GM19372 (cell line): Measurements from ENCODE around the gene GLT1D1.
A peak's percentile ranks its signal among the peaks of the same experiment; 100 is the strongest.

ENCODE experiments used
- ATAC-seq: cut with Tn5 transposase; IDR thresholded peaks from one replicate; pipeline ENCODE4 v1.9.1; 2021; ENCODE audit warnings: mild to moderate bottlenecking, low read depth, moderate library complexity; ENCODE audit not compliant: unreplicated experiment

GLT1D1 gene

DNA sequence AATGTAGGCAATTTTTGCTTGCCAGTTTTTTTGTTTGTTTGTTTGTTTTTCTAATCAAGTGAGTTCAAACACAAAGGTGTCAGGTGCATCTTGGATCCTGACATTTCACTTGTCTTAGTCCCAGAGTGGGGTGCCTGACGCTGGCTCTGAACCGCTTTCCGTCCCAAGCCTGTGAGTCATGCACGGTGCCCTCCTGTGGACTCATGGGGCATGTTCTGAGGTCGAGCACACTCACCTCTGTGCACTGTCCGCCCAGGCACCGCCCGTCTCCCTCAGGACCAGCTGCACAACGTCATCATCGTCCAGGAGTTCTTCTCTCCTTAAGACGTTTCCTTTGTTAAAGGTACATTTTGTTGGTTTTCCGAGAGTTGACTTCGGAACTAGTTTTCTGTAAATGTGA is 98.2 kb downstream of the GLT1D1 start:
- ATAC-seq, result no peak

DNA sequence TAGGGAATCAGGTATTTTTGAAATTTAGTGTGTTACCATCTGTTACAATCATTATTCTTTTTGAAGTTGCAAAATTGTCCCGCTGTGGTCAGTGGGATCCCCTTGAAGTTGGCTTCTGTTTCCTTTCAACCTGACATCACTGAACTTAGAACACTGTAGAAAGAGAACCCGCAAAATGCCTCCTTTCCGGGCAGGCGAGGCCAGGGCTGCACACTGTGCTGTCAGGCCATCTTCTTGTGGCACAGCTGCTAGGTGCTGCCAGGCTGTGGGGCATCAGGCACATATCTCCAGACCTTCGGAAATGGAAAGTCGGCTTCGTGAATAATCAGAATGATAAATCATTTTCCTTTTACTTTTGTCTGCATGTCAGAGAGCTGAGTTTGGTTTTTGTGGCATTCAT is 103.5 kb downstream of the GLT1D1 start:
- ATAC-seq, result no peak

DNA sequence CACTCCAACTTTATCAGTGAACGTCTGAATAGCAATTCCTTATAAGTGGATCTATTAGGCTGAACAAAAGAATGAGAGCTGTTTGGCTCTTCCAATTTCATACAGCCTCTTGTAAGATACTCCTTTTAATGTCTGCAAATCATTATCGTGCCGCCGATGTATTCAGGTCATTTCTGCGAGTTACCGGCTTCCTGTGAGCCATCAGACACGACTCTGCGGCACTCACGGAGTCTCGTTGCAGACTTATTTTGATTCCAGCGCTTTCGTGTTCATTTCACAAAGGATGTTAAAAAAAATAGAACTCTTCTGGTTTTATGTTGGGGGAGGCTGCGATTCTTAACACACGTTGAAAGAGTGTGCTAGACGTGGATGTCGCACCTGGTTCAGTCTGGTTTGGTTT is 106.6 kb downstream of the GLT1D1 start:
- ATAC-seq, result no peak

DNA sequence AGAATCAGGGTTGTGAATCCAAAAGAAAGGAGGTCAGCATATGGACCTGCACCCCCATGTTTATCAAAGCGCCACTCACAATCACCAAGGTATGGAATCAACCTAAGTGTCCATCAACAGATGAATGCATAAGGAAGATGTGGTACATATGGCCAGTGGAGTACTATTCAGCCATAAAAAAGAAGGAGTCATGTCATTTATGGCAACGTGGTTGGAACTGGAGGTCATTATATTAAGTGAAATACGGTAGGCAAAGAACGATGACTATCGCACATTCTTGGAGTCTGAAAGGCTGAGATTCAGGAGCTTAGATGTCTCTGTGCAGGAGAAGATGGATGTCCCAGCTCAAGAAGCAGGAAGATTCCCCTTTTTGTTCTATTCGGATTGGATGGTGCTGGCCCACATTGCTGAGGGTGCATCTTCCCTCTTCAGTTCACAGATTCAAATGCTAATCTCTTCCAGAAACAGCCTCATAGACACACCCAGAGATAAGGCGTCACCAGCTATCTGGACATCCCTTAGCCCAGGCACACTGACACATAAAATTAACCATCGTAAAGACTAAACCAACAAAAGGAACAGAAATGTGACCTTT is 108.1 kb downstream of the GLT1D1 start:
- ATAC-seq, result no peak

DNA sequence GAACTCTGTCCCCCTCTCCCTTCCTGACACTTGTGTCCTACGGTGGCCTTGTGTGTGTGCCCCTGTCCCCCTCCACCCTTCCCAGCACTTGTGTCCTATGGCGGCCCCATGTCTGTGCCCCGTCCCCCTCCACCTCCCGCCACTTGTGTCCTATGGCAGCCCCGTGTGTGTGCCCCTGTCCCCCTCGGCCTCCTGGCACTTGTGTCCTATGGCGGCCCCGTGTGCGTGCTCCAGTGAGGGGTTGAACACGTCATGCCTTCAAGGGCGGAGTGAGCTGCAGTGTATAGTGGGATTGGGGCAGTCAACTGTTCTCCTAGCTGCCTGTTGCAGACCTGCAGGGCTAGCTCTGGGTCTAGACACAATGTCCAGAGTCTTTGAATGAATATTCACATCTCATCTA is 108.7 kb downstream of the GLT1D1 start:
- ATAC-seq, result no peak

DNA sequence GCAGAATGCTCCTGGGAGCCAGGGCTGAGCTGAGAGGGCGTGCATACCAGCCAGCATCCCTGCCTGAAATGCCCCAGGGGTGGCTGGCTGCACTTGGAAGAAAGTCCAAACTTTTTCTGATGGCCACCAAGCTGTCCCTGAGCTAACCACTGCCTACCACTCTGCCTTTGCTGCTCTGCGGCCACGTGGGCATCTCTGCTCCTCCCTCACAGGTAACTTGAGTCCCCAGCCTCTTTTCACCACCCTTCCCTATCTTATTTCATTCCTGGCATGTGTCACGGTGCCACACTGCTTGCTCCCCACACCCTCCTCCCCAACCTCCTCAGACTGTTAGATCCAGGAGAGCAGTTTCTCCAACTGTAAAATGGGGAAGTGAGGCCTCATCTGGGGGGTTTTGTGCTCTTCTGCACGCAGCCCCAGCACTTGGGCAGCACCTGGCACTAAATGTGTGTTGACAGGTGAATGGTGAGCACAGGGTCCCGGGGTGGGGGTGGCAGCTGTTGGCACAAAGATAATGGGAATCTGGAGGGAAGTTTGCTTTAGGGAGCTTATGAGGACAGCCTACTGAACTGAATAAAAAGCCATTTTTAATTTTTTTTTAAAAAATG is 113.0 kb downstream of the GLT1D1 start:
- no peak for ATAC-seq

DNA sequence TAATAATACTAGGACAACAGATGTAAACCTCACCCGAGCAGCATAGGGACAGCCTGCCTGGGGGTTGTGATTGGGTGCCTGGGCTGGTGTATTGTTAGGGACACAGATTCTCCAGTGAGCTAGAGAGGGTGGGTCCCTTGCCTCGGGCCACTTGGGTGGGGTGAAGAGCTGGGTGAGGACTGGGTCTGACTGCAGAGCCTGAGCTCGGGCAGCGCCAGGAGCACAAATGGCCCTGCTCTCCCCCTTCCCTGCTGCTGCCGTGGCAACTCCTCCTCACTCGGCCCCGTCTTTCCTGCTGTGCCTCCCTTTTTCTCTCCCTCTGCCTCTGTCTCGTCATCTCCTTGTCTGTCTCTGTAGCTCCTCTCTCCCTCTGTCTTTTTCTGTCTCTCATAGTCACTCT is 115.4 kb downstream of the GLT1D1 start:
- ATAC-seq, result no peak

DNA sequence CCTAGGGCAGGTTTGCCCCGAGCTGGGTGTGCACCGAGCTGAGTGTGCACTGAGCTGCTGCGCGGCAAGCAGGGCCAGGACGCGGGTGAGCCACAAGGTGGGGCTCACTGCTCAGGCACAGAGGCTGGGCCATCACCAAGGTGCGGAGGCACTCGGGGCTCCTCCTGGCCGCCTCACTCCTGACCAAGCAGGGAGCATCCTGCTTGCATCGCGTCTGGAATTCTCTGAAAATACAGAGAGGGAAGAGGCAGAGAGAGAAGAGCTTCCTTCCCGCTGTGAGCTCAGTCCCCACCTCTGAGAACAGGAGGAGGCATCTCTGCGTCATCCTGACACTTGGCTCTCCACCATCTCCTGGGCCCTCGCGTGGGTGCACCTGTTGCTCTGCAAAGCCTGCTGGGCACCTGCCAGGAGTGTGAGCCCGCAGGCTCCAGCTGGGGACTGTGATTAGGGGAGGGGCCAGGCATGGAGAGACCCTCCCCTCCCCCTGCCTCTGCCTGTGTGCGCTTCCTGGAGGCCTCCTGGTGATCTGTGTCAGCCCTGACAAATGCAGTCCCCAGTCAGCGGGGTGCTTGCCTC is 116.3 kb downstream of the GLT1D1 start:
- peak; percentile 90 for ATAC-seq

DNA sequence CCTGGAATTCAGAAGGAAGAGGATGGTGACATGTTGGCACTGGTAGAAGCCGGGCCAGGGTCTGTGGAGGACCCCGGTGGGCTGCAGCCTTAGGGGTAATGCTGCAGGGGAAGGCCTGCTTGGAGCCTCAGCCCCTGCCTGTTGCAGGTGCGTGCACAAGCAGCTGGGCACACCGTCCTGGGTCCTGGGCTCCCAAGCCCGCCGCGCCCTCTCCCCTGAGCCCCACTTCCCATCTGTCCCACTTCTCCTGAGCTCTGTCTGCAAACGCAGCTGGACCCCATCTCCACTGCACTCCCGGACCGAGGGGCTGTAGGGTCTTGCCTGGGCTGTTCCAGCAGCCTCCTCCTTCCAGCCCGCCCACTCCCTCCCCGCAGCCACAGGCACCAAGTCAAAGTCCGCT is 116.8 kb downstream of the GLT1D1 start:
- no peak for ATAC-seq

DNA sequence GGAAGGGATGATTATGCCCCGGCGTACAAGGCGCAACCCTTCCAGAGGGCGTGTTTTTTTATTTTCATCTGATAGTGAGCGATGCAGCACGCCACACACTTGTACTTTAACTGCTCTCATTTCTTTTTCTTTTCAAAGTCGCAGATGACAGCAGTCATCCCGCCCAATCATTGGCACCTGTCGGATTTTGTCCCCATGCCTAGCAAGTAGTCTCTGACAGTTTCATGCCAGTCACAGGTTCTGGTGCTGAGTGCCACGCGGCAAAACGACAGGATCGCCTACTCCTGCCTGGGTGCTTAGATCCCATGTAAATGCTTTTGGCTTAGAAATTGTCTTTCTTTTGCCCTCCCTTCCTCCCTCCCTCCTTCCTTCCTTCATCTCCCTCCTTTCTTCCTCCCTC is 117.7 kb downstream of the GLT1D1 start:
- no peak for ATAC-seq

DNA sequence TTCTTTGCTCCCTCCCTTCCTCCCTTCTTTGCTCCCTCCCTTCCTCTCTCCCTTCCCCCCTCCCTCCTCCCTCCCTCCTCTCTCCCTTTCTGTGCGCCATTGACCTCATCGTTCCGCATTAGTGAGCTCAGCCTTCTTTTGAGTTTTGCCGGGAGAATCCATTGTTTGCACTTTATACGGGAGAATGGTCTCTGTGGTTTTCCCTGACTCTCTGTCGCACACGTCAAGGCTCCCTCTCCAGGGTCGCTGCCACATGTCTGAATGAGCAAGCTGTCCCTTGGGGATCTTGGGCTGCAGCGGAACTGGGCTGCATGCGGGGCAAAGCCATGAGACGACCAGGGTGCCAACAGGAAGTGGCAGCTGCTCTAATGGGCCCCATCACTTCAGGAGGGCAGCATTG is 118.5 kb downstream of the GLT1D1 start:
- no peak for ATAC-seq

DNA sequence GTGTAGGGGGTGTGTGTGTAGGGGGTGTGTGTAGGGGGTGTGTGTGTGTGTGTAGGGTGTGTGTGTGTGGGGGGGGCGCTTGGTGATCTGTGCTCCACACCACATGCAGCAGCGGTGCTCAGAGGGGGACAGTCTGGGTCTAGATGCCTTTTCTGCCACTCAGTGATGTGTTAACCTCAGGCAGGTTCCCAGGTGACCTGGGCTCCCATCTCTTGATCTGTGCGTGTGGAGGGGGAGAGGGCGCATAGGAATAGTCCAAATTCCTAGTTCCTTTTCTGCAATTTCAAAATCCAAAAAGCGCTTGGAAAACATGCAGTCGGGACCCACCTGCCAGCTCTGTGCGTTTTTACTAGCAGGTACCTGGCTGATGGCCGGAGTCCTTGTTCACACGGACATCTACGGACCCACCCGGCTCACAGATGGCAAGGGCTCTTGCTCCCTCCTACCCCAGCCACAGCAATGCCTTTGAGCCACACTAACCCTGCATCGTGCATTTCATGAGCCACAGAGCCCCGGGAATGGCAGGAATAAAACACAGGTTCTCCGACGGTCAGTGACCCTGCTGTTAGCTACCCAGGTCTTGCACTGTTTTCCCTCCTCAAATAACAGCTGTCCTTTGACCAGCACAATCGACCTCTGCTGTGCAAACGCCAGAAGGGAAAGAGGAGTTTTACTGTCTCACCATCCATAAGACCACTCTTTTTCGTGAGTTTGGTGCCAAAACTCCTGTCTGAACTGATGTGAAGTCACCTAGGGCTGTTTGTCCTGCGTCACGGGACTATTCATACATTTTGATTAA is 120.8 kb downstream of the GLT1D1 start:
- ATAC-seq, result no peak

DNA sequence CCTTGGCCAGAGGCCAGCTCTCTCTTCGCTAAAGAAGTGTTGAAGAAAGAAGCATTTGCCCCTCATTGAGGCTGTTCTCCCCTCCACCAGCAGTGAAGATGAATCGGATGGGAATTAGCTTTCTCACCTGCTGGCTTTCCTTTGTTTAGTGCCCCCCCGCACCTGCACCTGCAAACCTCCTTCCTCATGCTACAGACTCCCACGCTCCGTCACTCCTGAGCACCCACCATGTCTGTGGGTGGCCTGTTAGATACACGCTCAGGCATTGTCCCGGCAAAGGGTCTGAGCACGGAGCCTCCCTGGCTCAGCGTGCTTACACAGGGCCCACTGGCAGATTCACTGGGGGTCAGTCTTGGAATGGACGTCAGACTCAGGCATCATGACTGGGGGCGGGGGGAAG is 121.6 kb downstream of the GLT1D1 start:
- no peak for ATAC-seq

DNA sequence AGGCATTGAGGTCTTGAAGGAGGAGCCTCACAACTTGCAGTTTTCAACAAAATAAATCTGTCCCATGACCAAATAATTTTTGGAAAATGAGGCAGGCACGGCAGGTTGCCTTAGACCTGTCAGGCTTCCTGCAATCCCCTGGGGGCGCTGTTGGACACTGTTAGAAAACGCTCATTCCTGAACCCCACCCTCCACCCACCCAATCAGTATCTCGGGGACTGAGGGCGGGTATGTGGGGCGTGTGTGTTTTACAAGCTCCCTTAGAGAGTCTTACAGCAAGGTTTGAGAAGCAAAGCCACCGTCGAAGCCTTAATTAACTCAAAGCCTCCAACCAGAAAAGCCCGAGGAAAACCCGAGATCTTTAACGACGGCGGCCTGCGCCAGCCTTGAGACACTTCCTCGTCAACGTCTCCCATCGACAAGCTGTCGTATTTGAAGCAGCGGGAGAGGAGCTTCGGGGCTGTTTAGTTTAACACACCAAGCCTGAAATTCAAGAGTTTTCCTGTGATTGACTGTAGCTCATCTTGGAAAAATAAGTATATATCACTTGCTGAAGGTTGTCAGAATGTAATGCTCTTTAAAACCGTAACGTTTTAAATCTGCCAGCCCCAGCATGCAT is 123.0 kb downstream of the GLT1D1 start:
- no peak for ATAC-seq

DNA sequence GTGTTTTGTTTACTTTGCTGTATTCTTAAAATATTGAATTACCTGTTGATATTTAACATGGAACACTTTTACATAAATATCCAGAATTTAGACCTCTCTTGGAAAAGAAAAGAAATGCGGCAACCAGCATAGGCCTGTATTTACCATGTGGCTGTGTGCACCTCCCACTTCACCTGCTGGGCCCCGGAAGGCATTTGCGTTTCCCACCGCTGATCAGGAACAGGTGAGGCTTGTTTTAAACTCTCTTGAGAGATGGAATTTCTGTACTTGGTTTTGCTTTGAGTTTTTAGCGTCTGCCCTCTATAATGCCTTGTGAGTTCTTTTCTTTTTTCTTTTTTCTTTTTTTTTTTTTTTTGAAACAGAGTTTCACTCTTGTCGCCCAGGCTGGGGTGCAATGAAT is 124.2 kb downstream of the GLT1D1 start:
- ATAC-seq, result no peak

DNA sequence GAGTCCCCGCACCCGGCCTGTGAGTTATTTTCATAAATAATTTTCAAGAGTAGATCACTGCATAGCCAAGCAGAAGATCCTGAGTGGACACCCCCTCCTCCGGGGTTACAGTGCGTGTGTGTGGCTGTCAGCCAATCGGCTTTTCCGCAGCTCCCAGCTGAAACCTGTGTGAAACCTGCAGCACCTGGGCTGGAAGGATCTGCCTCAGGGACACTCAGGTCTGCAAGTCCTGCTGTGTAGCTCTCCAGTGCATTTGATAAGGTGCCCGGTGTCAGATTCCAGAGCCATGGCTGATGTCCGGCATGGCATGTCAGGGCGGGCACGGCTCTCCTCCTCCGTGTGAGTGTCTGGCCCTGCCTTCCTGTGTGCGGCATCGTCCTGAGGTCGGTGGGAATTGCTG is 124.8 kb downstream of the GLT1D1 start:
- no peak for ATAC-seq

DNA sequence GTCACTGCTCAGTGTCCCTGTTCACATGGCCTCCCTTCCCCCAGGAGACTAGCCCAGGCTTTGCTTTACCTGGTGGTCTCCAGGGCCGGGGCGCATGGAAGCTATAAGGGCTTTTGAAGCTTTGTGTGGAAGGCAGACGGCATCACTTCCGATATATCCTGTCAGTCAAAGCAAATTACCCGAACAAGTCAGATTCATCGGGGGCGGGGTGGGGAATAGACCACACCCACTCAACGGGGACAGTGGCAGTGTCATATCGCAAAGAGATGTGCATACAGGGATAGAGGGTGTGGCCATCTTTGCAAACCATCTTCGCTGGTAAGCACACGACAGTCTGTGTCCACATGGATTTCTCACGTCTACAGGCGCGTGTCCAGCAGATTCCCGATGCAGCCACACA is 127.3 kb downstream of the GLT1D1 start:
- ATAC-seq, result no peak

DNA sequence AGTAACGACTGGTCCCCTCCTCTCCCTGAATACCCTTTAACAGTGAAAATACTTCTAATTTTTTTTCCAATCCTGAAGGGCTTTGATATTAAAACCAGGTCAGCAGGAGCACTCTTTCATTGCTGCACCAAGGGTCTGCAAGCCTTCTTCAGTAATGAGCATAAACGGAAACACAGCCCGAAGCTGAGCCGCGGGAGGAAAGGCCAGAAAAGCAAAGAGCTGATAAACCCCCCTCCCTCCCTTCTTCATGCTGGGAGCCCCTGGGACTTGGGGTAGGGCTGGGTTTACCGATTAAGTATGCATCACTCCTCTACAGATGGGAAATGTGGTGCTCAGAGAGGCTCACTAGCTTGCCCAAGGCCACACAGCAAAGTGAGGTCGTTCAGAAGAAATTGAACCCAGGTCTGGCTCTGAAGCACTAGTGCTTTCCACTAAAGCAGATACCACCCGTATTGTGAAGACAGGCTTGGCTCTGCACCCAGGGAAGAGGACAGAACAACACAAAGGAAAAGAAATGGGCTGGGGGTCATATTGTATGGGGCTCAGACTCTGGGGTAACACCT is 128.8 kb downstream of the GLT1D1 start:
- ATAC-seq, result no peak

DNA sequence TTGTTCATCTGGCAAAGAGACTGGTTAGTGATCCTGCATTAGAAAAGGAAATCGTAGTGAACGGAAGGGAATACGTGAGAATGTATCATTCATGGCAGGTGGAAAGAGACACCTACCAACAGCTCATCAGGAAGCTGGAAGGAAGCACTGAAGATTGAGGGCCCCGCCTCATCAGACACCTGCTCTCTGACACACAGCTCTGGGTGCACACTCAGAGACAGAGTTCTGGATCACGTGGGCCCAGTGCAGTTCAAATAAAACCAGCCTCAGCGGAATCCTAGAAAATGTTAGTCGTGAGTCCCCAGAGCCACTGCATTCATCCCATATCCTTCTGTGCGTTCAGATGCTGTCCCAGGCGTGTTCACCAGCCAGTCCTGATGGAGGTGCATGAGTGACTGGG is 129.7 kb downstream of the GLT1D1 start:
- ATAC-seq, result no peak

DNA sequence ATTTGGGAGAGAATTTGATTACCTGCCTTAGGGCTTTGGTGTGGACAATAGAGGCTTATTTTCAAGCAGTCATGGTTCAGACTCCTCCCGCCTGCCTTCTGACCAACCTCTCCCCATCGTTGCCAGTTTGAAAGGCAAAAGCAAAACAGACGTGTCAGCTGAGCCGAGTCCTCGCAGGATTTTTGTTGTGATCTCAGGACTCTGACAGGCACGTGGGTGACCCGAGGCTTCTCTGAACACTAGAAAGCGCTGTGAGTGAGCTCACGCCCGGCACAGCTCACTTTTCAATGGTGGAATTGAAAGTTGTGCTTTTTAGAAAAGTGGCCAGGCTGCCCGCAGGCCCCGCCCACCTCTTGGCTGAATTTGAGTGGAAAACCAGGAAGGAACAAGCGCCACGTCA is 130.1 kb downstream of the GLT1D1 start:
- no peak for ATAC-seq

DNA sequence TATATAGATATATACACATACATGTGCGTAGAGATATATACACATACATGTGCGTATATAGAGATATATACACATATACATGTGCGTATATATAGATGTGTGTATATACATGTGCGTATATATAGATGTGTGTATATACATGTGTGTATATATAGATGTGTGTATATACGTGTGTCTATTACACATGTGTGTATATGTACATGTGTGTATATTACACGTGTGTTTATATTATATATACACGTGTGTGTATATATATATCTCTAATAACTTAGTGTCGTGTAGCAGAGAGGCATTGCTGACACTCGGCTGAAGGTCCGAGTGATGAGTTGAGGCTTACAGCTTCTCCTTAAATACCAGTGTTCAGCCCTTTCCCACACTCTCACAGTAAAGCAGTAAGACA is 133.7 kb downstream of the GLT1D1 start:
- no peak for ATAC-seq
